C1 segment of cervical spinal cord (tissue), 14 donors: ENCODE measurements around the gene PLEKHG7.
"Not testable (repeated sequence)": the region's sequence is repeated elsewhere in the genome, so short reads cannot be mapped to it uniquely, and the experiment has no call there.

Source experiments
- DNase-seq, 14 donors: peaks; one replicate each; lab custom pipeline; 2025; lab: John Stamatoyannopoulos, UW

Gene PLEKHG7

GRCh38 chr12:92745856-92746550, 43.2 kb downstream of the PLEKHG7 start:
- peak in 9 of 14 donors; percentile 11 to 88 (median 37) for DNase-seq

- DNase-seq: no peak
Measured at GRCh38 chr12:92747151-92747550, 44.4 kb downstream of the PLEKHG7 start.

GRCh38 chr12:92749691-92750090, 46.9 kb downstream of the PLEKHG7 start:
- DNase-seq: not testable (repeated sequence)

- no peak for DNase-seq
Measured at GRCh38 chr12:92753976-92754885, 51.4 kb downstream of the PLEKHG7 start.

GRCh38 chr12:92756898-92757596, 54.3 kb downstream of the PLEKHG7 start:
- DNase-seq: no peak

- peak in 2 of 14 donors; percentile 5 to 53 for DNase-seq
Measured at GRCh38 chr12:92757597-92758121, 54.9 kb downstream of the PLEKHG7 start.

GRCh38 chr12:92759634-92760268, 57.0 kb downstream of the PLEKHG7 start:
- DNase-seq: no peak

- DNase-seq: no peak
Measured at GRCh38 chr12:92762773-92763172, 60.0 kb downstream of the PLEKHG7 start.

GRCh38 chr12:92764831-92765230, 62.0 kb downstream of the PLEKHG7 start:
- DNase-seq: no peak

- DNase-seq: no peak
Measured at GRCh38 chr12:92765871-92766270, 63.1 kb downstream of the PLEKHG7 start.

GRCh38 chr12:92769124-92769901, 66.5 kb downstream of the PLEKHG7 start:
- DNase-seq: peak in 1 of 14 donors; percentile 8

GRCh38 chr12:92771001-92771400, 68.2 kb downstream of the PLEKHG7 start:
- no peak for DNase-seq

- no peak for DNase-seq
Measured at GRCh38 chr12:92775416-92775815, 72.6 kb downstream of the PLEKHG7 start.

- DNase-seq: no peak
Measured at GRCh38 chr12:92778525-92778924, 75.7 kb downstream of the PLEKHG7 start.

GRCh38 chr12:92779902-92780301, 77.1 kb downstream of the PLEKHG7 start:
- DNase-seq: no peak

GRCh38 chr12:92784356-92784755, 81.6 kb downstream of the PLEKHG7 start:
- no peak for DNase-seq

GRCh38 chr12:92784797-92785562, 82.2 kb downstream of the PLEKHG7 start:
- peak in 2 of 14 donors; percentile 5 to 40 for DNase-seq

- DNase-seq: no peak
Measured at GRCh38 chr12:92785563-92785950, 82.8 kb downstream of the PLEKHG7 start.

GRCh38 chr12:92786045-92786444, 83.3 kb downstream of the PLEKHG7 start:
- DNase-seq: no peak

- not testable (repeated sequence) for DNase-seq
Measured at GRCh38 chr12:92794356-92794755, 91.6 kb downstream of the PLEKHG7 start.
